Ecto neural progenitor cell (in vitro differentiated cells): Measurements from ENCODE around the gene COL4A3.
"Not testable (repeated sequence)": the region's sequence is repeated elsewhere in the genome, so short reads cannot be mapped to it uniquely, and the experiment has no call there.

ENCODE experiments used
- DNase-seq: peaks from one replicate; pipeline ENCODE4 v3.0.0-alpha.2; 2018; ENCODE audit warnings: low spot score

The COL4A3 gene

DNA sequence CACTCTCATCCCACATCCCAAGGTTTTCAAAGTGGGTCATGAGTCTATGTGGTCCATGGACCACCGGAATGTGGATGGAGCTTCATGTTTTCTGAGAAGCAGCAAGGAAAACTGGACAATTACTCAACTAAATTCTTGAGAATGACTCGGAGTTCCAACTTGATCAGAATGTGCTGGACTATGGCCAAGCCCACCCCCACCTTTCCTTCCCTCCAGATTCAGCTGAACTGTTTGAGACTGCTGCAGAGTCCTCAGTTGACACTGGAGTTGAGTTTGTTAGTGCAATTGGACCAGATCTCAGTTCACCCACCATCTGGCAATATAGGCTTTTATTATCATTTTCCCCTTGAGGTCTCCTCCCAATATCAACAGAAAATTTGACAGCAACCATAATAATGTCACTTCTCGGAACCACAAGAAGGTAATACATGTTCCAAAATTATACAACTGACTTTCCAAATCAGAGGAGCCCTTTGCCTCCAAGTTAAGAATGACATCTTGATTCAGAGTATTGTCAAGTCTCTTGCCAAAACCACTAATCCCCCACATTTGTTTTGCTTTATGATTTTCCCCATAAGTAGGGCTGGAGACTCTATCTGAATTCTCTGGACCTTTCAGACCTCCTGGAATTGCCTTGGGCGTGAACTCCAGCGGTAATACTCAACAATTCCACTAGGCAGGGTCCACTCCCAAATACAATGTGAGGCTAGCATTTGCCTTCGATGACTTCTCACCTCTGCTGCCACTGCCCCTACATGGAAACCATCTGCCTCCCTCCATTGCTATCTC, 9.2 kb upstream of the COL4A3 start:
- DNase-seq: no peak

DNA sequence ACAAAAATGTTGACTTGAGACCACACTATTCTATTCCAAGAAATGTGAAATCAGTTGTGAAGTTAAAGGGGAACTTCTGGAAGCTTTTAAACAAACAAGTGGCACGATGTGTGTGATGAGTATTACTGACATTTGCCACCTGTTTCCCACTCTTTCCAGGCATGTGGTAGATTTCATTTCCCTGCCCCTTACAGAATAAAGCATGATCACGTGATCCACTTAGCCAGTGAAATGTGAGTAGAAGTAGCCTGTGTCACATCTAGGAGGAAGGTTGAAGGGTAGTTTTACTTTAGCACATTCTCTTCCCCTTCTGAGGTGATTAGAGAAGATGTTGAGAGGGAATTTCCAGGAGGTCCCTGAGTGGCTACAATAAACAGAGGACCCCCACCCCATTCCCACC, 4.3 kb upstream of the COL4A3 start:
- no peak for DNase-seq

DNA sequence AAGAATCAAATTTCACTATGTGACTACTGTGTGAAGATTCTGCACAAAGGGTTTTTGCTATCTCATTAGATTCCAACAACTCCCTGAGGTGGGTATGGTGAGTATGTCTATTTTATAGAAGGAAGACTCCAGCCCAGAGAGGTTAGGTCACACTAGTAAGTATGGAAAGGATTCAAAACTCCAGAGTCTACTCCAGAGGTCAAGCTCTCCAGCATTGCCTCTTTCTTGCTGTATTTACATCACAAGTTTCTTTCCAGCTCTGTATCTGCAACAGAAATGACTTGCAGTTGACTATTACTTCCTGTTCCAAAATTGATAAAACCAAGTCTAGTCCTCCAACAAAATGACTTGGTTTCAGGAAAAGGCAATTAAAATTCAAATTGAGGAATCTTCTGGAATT, 2.5 kb upstream of the COL4A3 start:
- no peak for DNase-seq

DNA sequence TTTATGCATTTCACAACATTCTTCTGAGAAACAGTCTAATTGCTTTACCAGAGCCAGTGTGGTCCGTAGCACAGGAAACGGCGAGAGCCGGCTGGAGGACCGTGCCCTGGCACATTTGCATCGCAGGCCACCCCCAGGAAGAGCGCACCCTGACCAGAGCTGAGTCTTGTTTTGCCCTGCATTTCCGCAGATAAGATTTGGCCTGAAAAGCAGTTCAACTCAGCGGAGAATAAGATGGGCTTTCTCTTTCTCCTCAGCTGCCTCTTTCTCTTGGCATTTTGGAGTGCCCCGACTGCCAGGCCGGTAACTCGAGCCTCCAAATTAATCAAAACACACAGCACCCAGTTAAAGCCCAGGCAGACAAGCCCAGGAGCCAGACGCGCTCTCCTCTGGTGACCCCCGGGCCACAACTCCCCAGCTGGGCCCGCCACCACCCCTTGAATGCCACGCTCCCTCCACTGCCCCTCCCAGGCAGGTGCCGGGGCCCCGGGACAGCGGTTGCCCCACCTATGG, 883 bp upstream of the COL4A3 start:
- no peak for DNase-seq

DNA sequence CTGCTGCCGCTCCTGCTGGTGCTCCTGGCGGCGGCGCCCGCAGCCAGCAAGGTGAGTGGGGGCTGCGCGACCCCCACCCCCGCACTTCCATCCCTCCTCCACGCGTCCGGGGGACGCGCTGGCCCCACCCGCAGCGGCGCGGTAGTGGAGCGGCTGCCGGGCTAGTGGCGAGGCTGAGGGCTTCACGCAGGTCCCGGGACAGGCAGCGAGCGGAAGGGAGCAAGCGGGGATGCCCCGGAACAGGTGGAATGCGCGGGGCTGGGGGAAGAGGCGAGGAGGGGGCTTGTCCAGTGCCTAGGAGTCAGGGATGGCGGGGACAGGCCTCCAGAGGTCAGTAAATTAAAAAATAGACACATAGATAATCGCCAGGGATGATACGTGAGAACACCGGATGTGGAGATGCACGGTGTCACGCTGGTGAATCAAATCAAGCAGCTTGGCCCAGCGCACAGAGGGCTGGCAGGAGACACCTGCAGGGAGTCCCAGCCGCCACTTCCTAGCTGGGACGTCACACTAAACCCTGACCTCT, 403 bp downstream of the COL4A3 start:
- peak; percentile 60 for DNase-seq

DNA sequence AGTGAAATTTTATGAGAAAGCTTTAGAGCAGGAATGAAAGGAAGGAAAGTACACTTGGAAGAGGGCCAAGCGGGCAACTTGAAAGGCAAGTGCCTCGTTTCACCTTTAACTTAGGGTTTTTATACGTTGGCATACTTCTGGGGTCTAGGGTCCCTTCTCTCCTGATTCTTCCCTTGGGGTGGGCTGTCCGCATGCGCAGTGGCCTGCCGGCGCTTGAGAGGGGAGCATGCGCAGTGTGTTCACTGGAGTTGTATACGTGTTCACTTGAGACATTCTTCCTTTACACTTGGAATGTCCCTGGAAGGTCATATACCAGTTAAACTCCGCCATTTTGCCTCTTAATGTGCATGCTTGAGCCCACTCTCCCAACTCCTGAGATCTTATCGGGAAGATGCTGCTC, 7.4 kb downstream of the COL4A3 start:
- DNase-seq: not testable (repeated sequence)

DNA sequence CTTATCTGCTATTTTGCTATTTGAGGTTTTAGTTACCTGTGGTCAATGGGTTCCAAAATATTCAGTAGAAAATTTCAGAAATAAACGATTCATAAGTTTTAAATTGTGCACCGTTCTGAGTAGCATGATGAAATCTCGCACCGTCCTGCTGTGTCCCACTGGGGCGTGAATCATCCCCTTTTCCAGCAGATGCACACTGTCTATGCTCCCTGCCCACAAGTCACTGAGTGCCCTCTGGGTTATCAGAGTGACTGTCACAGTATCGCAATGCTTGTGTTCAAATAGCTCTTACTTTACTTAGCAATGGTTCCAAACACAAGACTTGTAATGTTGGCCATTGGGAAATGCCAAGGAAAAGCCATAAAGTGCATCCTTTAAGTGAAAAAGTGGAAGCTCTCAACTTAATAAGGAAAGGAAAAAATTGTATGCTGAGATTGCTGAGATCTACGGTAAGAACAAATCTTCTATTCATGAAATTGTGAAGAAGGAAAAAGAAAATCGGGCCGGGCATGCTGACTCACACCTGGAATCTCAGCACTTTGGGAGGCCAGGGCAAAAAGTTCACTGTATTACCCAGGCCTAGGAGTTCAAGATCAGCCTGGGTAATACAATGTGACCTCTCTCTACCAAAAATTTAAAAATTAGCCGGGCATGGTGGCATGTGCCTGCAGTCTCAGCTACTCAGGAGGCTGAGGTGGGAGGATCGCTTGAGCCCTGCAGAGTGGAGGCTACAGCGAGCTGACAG, 13.3 kb downstream of the COL4A3 start:
- DNase-seq: no peak

DNA sequence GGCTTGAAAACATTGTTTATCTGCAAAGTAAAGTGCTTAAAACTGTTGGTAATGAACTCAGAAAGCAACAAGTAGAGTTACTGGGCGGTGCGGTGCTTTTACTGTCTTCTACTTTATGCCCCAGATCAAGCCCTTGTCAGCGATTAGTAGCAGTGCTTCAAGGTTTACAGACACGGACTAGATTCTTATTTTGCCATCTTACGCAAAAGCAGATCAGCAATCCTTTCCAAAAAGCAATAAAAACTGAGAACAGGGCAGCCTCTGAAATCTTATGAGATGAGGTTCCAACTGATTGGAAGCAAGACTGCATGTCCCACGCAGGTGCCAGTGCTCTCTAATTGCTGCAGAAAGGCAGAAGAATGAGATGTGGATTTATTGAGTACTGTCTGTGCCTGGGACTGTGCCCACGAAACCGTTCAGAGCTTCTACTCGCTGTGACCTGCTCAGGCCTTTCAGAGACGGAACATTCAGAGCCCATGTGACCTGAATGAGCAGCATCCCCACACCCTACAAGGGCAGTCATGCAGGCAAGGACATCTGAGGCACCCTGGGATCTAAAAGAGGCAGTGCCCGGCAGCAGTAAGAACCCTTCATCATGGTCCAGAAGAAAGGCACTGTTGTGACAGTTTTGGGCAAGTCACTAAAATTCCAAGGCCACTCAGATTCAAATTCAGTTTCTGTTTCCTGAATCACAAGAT, 15.7 kb downstream of the COL4A3 start:
- DNase-seq: no peak

DNA sequence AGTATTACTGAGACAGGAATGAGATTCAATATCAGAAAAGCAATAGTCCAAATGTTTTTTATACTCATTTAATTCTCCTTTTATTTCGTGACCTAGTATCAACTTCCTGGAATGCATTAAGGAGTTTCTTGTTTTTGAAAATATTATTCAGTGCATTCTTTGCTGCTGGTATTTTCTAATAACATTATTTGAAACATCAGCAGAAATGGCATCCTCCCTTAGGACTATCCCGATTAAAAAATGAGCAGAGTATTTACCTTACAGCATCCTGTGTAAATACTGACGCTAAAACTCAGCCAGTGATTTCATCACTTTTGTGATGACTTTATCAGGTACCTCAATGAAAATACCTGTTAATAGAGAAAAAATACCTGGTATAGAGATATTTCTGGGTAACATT, 16.3 kb downstream of the COL4A3 start:
- no peak for DNase-seq

DNA sequence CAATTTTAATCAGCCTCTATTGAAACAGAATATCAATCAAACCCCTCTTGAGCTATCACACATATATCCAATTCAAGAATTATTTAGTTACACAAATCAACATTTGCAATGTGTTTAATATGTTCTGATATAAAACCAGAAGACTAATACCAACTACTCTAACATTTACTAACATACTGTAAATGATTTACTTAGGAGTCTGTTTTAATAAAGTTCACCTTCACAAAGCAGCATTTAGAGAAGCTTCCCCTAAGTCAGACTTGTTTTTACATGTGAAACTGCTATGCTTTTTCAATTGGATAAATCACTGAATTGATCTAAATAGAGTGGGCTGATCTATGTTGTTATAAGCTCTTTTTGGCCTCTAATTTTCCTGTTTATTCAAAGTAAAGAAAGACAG, 18.3 kb downstream of the COL4A3 start:
- no peak for DNase-seq

DNA sequence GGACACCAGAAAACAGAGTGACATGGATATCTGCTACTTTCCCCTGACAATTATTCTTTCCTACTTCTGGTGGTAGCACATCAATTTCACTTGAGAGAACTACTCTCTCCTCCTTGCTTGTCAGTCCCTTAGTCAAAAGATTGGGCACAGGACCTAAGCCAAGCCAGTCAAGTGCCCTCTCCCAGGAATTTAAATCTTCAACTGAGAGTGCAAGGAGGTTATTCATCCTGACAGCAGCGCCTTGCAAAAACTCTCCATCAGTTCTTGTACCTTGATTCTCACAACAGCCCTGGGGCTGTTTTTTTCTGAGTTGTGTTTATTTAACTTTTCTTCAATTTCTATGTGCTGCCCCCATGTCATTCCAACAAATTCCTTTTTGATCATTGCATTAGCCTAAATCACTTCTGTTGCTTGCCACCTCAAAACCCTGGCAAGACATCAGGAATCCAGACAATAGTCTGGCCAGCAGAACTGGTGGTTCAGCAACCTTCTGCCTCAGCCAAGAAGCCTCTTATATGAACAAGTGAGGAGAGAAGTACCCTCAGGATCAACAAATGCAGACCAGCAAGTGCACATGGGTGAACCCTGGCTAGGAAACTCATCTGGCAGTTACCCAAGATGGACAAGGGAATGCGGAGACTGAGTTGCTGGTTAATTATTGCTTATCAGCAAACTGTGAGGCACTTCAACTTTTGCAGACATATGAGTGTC, 19.4 kb downstream of the COL4A3 start:
- DNase-seq: no peak

DNA sequence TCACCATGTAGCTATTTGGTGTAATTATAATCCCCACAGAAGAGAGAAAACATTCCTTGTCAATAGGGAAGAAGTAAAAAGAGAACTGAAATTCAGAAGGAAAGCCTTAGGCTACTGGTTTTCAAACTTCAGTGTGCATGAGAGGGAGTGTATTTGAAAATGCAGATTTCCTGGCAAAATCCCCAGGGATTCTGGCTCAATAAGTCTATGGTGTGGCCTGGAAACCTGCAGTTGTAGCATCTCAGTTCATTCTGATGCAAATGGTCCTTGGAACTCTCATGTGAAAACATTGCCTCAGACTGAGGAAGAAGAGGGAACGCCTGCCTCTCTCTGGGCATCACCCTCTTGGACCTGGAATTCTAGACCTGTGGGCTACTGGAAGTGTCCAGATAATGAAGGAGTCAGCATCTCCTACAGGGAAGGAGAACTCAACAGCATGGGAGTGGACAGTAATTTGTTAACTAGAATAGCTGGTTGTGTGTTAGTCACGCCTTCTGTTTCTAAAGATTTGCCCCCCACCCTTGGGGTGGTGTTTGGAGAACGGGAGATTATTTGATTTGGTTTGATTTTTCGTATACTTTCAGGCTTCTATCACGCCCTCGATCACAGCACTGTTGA, 21.3 kb downstream of the COL4A3 start:
- DNase-seq: no peak

DNA sequence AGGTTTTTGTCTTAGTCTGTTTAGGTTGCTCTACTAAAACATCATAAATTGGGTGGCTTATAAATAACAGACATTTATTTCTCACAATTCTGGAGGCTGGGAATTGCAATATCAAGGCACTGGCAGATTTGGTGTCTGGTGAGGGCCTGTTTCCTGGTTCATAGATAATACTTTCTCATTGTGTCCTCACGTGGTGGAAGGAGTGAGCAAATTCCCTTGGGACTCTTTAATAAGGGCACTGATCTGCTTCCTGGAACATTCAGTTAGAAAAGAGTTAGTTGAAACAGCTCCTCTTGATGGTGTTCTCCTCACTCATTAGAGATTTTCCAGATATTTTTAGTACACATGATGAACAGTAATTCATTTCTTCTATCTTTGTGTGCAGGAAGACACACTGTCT, 22.3 kb downstream of the COL4A3 start:
- no peak for DNase-seq

DNA sequence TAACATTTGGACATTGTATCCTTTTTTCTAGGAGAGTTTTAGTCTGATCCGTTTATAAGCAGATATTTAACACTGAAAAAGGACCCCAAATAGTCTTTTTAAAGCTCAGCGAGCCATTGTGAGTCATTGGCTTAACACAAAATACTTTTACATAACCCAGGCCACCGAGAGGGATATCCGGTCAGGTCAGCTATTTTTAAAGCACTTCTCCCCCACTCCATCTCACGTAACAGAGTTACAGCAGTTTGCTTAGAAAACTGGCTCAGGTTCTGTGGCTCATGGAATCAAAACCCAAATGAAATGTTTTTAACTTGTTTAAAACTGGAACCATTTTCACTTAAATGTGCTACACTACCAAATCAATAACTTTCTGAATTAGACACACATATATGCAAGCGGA, 23.9 kb downstream of the COL4A3 start:
- no peak for DNase-seq

DNA sequence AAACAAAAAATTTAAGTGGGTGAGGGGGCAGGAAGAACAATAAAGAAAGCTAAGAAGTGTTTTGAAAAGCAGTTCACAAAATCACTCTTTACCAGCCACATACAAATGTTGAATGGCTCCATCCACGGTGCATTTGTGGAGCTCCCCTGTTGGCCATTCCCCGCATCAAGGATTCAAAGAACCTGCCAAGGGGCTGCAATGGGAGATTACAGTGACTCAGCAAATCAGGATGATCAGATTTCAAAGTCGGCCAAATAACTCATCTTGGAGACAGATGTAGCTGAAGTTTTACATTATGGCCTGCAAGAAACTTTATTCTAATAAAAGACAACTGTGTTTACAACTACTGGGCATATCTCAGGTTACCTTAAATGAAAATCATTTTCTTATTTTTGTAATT, 26.9 kb downstream of the COL4A3 start:
- DNase-seq: no peak

DNA sequence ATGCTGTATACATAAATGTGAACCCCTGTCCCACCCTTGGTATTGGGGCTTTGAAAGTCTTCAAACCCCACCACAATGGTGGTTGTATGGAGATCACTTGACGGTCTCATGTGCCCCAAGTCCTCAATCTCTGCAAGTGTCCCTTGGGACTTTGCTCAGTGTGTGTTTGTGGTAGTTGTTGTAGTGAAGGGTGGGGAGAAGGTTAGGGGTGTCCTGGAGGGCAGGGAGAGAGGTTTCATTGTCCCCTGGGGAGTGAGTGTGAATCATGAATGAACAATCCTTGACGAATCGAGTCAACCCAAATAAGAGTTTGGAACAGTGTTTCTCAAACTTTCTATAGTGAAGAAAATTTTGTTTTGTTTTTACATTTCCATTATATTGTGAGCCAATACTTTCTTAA, 28.1 kb downstream of the COL4A3 start:
- no peak for DNase-seq

DNA sequence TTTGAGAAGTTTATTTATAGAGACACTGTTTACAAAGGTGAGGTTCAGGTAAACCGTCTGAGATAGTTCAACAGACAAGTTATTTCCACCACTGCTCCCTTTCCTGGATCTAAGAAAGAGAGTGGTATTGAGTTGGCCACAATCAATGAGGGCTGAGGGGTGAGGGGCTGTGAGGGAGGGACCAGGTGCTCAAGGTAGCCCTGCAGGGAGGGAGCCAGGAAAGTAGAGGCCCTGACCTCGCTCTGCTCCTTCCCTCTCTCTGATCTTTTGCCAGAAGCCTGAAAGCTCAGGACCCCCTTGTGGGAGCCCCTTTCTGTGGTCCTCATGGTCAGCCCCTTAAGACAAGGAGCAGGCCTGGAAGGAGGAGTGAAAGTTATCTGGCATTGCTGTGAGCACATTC, 29.8 kb downstream of the COL4A3 start:
- no peak for DNase-seq

DNA sequence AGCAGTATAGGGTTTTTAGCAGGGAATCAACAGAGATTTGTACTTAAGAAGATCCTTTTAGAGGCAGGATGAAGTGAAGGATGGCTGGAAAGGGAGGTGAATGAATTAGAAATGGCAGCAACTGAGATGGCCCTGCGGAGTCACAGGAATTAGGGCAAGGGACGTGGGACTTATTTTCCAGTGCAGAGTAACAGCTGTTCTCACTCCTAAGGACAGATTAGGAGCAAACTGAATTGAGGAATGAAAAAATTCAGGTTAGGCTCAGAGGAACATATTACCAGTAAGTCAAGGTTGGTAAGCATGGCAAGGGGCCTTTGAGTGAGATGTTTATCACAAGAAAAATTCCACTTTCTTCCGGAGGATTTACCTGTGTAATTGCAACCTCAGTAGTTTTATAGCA, 34.4 kb downstream of the COL4A3 start:
- no peak for DNase-seq

DNA sequence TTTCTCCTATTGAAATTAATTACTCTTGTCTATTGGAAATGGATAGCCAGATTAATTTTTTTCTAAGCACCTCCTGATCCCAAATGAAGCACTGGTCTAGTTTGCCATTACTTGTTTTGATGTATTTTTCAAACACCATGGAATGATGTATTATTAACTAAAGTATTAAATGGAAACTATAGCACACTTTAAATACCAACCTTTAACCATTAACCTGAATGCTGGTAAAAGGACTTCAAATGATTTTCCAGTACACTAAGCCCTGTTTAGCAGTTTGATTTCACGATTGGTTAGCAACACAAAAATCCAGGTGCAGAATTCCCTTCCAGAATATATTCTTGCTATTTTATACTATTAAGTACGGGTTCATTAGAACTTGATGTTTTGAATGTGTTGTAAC, 37.3 kb downstream of the COL4A3 start:
- no peak for DNase-seq

DNA sequence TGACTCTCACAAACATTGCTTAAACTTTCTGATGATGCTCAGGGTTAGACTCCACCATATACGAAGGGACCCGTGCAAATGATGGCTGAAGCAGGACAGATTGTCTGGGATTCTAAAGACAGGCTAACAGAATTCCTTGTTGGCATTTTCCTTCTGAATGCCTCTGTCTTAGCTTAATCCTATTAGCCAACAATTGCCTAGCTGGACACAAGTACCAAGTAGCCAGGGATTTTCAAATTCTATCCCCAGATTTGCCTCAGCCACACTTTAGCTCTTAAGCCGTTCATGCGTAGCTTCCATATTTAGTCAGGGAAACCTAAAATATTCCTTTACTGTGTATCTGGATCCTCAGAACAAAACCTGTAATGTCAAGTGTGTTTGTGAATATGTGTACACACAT, 40.0 kb downstream of the COL4A3 start:
- DNase-seq: no peak

DNA sequence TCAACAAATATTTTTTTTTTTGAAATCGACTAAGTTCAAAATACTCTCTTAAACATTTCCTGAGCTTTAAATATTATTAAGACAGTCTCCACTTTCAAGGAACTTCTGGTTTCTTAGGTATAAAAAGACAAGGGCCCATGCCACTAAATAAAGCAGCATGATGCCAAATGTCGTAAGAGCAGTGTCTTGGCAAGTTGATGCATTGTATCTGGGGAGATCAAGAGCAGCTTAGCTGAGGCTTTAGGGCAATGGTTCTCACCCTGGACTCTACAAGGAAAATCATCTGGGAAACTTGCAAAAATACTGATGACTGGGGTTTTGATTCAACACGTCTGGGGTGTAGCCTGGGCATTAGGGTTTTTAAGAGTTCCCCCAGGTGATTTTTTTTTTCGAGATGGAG, 41.3 kb downstream of the COL4A3 start:
- DNase-seq: no peak

DNA sequence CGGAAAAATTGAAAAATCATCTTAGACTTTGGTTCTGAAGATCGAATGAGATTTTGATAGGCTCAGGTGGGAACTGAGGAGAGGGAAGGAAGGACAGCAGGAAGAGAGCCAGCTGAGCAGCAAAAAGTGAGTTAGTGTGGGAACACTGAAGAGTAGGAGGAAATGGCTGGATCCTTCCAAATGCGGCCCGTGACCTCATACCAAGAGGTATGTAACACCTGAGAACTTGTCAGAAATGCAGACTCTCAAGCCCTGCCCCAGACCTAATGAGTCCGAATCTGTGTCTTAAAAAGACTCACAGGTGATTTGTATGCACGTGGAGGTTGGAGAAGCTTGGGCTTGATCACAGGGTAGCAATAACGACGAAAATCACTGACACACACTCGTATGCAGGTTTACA, 42.0 kb downstream of the COL4A3 start:
- DNase-seq: no peak
